Ovary (tissue), 9 donors: Measurements from ENCODE around the gene ATXN1. TPM values are rescaled to one million over a fixed set of nuclear protein-coding genes. Genes with fewer than 3 reads are reported as not detected.

Experiments
- DNase-seq, 5 donors: peaks; one replicate each; pipeline ENCODE4 v3.0.0-alpha.2; 2019 to 2020
- H3K27ac ChIP-seq, 2 donors: fragments of 200-600 bp; one replicate each; pipeline versions ENCODE4 v1.5.1 to v1.8.0; 2019 to 2022
- H3K27me3 ChIP-seq: fragments of 200-600 bp; one replicate; pipeline ENCODE4 v1.8.0; 2022
- H3K36me3 ChIP-seq: fragments of 200-600 bp; sonication (generic); one replicate; pipeline ENCODE4 v1.5.1; 2019
- H3K4me1 ChIP-seq: one replicate; pipeline ENCODE4 v1.8.1; 2013; ENCODE audit warnings: mild to moderate bottlenecking, moderate library complexity; ENCODE audit not compliant: insufficient read depth
- H3K4me3 ChIP-seq: fragments of 200-600 bp; sonication (generic); one replicate; pipeline ENCODE4 v1.5.1; 2017
- H3K9me3 ChIP-seq, 2 donors: fragments of 200-600 bp in 1 of 2; sonication (generic) in 1 of 2; one replicate each; pipeline versions ENCODE4 v1.5.1 to v1.8.1; 2013 to 2019; ENCODE audit warnings: mild to moderate bottlenecking in 1 of 2, moderate library complexity in 1 of 2
- CTCF ChIP-seq, 3 donors: fragments of 450-650 bp in 2 of 3; fragments of 200-600 bp in 1 of 3; IDR thresholded peaks; one replicate each; pipeline versions ENCODE4 v1.5.1 to v1.8.0; 2016 to 2022; ENCODE audit warnings: antibody characterized with exemption in 3 of 3, mild to moderate bottlenecking in 1 of 3
- EP300 ChIP-seq: sonication (generic); formaldehyde crosslinking; IDR thresholded peaks from one replicate; pipeline ENCODE4 v1.6.1; 2017; ENCODE audit warnings: antibody characterized with exemption
- POLR2A ChIP-seq: fragments of 450-650 bp; IDR thresholded peaks from one replicate; pipeline ENCODE4 v1.6.1; 2017; ENCODE audit warnings: antibody characterized with exemption, mild to moderate bottlenecking, moderate library complexity
- WGBS, 3 donors: extraction: QIAGEN DNeasy Blood & Tissue Kit in 1 of 3; methylation state at CpG; one replicate each; pipeline versions ENCODE4 v1.1.5 to v1.1.7; 2013 to 2017; 5-methylcytosine and 5-hydroxymethylcytosine counted together
- intact Hi-C, 4 donors: fragments of 100-400 bp; cut with DNase I; formaldehyde crosslinking; loops; one replicate each; pipeline versions ENCODE4 v1.11.0 to v1.15.1; 2022 to 2023
- polyA plus RNA-seq, 2 donors: library from polyadenylated mRNA; stranded (reverse); fragments of 200-250 nt in 1 of 2; fragments of 350-450 nt in 1 of 2; fragmentation: Illumina TruSeq in 1 of 2; extraction: RNeasy Lipid Tissue Mini Kit (QIAGEN cat#74804) in 1 of 2; gene quantifications; one replicate each; pipeline ENCODE4 v1.2.3, GENCODE V29; 2013 to 2014
- total RNA-seq, 7 donors: library from RNA; depleted of rRNA in 2 of 7; stranded (reverse); fragments of >200 nt in 2 of 7; fragmentation: NEBNext Ultra II Directional in 3 of 7; extraction: Animal tissue kit (Norgen Biotek cat#: 25700) in 3 of 7; gene quantifications; one replicate each; pipeline versions ENCODE4 v1.1.0 to v1.2.4, GENCODE V29; 2016 to 2023
- donor health status: DM: no; HTN: no; CAD: no; lungs with moderate emphysema.
- donor health status: DM: no; HTN: no; CAD: no.
- donor health status: Bipolar disorder and iron deficiency.
- donor health status: DM: yes; HTN: yes; CAD: no.
- donor health status: DM: no; HTN: no; CAD: no.
- donor health status: DM: yes; HTN: yes; CAD: no.

ATXN1 gene
- total and polyA plus RNA-seq, 9 donors: 7.3 to 38.2 (median 30.4) TPM

- whole genome bisulfite sequencing, 3 donors: 95 to 98% (median 95%) methylated on average over 6 of the region's 6 CpGs
- intact Hi-C loops: no loop called here
- DNase-seq: no peak
- H3K27ac ChIP-seq: no peak overlapping the region
- no peaks in the 10 kb centered on the region for H3K27me3 ChIP-seq
- H3K4me3 ChIP-seq: no peak overlapping the region
- TF ChIP-seq POLR2A: no peak
- TF ChIP-seq CTCF (IDR thresholded peaks at IDR 0.05): no peak
- TF ChIP-seq EP300: no peak
- no peaks in the 10 kb centered on the region for H3K9me3 ChIP-seq
- no peaks in the 10 kb centered on the region for H3K36me3 ChIP-seq
- H3K4me1 ChIP-seq: no peaks in the 10 kb centered on the region
These were observed 449.5 kb downstream of the ATXN1 start for GRCh38 chr6:16311763-16312162.

GRCh38 chr6:16306334-16306733 is 454.9 kb downstream of the ATXN1 start:
- intact Hi-C loops: no loop called here
- H3K27ac ChIP-seq: no peak overlapping the region
- WGBS, 3 donors: 90 to 91% (median 91%) methylated on average over 20 of the region's 20 CpGs
- H3K27me3 ChIP-seq: no peaks in the 10 kb centered on the region
- H3K36me3 ChIP-seq: no peaks in the 10 kb centered on the region
- H3K4me1 ChIP-seq: no peaks in the 10 kb centered on the region
- DNase-seq: no peak
- TF ChIP-seq EP300 (no peak), POLR2A (no peak), CTCF (IDR thresholded peaks at IDR 0.05) (no peak)
- no peak overlapping the region for H3K4me3 ChIP-seq
- no peaks in the 10 kb centered on the region for H3K9me3 ChIP-seq

- Histone ChIP-seq H3K4me1 (no peaks in the 10 kb centered on the region), H3K27ac (no peak overlapping the region), H3K27me3 (no peaks in the 10 kb centered on the region), H3K9me3 (no peaks in the 10 kb centered on the region), H3K4me3 (no peak overlapping the region), H3K36me3 (no peaks in the 10 kb centered on the region)
- no peak for DNase-seq
- 78 to 85% (median 81%) methylated on average over 19 of the region's 19 CpGs for WGBS, 3 donors
- intact Hi-C loops: no loop called here
- TF ChIP-seq CTCF (IDR thresholded peaks at IDR 0.05) (no peak), EP300 (no peak), POLR2A (no peak)
These were observed 455.5 kb downstream of the ATXN1 start for GRCh38 chr6:16305788-16306187.

- Histone ChIP-seq H3K27ac (no peak overlapping the region), H3K27me3 (no peaks in the 10 kb centered on the region), H3K9me3 (no peaks in the 10 kb centered on the region), H3K4me3 (no peak overlapping the region), H3K36me3 (no peaks in the 10 kb centered on the region), H3K4me1 (no peaks in the 10 kb centered on the region)
- no peak for DNase-seq
- TF ChIP-seq EP300 (no peak), POLR2A (no peak), CTCF (IDR thresholded peaks at IDR 0.05) (no peak)
- 74 to 85% (median 79%) methylated on average over 7 of the region's 7 CpGs for WGBS, 3 donors
- intact Hi-C loops: no loop called here
These were observed 456.0 kb downstream of the ATXN1 start for GRCh38 chr6:16305246-16305725.
